Activated CD4-positive, alpha-beta T cell treated with anti-CD3 and anti-CD28 coated beads for 48 hours (primary cell): ENCODE data around the gene GMEB2.

ENCODE experiments used
- DNase-seq: peaks from one replicate; pipeline ENCODE4 v3.0.0-alpha.2; 2020

The GMEB2 gene

DNA sequence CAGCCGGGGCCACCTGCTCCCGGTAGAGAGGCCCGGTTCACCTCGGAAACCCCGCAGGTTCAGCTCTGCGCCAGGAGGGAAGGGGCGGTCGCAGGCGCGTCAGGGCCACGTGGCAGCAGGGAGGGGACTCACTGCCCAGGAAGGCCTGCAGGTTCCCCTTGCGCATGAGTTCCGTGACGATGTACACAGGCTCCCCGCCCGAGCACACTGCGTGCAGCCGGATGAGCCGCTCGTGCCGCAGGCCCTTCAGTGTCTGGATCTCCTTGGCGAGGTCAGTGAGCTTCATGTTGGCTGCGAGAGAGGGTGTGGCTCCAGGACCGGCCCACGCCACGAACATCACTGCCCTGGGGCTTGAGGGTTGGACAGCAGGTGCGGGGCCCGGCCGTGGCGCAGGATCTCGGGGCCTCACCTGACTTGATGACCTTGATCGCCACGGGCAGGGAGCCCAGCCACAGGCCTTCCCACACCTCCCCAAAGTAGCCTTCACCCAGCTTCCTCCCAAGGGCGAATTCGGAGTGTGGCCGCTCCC is 84.8 kb downstream of the GMEB2 start:
- DNase-seq: no peak

GRCh38 chr20:63541371-63541770 is 85.5 kb downstream of the GMEB2 start:
- DNase-seq: no peak

DNA sequence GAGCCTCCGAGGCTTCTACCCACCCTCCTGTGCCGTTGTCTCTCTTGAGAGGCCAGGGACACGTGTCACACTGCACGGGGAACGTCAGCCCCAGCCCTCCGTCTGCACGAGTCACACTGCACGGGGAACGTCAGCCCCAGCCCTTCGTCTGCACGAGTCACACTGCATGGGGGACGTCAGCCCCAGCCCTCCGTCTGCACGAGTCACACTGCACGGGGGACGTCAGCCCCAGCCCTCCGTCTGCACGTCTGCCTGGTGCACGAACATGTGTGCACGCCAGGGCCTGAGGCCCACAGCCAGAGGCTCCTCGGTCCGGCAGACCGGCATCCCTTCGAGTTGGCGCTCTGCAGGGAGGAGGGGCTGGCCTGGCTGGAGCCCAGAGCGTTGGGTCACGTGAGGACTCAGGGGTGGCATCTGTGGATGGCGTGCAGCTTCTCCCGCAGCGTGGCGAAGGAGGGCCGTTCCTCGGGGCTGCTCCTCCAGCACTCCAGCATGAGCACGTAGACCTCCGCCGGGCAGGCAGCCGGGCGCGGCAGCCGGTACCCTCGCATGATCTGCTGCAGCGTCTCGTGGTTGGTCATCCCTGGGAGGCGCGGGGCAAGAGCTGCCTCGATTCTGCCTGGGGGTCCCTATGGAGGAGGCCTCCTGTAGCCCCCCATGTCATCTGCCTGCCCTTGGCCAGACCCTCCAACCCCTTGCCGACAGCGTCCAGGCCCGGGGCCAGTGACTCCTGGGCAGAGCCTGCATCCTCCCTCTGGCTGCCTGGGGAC is 86.3 kb downstream of the GMEB2 start:
- DNase-seq: no peak

- DNase-seq: no peak
Observed at GRCh38 chr20:63539441-63540370, 87.2 kb downstream of the GMEB2 start.

DNA sequence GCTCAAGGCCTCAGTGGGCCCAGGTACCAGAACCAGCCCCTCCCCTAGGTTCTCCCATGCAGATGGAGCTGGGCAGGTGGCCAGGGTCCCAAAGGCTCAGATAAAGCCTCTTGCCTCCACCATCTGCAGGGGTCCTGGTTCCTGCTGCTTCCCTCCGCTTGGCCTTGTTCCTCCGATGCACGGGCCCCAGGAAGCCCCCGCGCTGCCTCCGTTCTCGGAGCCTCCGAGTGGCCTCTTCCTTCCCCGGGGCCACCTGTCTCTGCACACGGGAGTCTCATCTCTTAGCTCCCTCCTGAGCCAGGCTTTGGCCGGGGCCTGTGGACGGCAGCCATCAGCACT is 87.8 kb downstream of the GMEB2 start:
- no peak for DNase-seq

GRCh38 chr20:63538204-63539091 is 88.5 kb downstream of the GMEB2 start:
- no peak for DNase-seq
